Activated T-cell treated with anti-CD3 and anti-CD28 coated beads for 1 hour (primary cell): ENCODE data around the gene SAMD4A.
A peak's percentile ranks its signal among the peaks of the same experiment; 100 is the strongest.

Experiments used
- DNase-seq: peaks from one replicate; pipeline ENCODE4 v3.0.0-alpha.2; 2020; ENCODE audit warnings: low read depth

SAMD4A gene

DNA sequence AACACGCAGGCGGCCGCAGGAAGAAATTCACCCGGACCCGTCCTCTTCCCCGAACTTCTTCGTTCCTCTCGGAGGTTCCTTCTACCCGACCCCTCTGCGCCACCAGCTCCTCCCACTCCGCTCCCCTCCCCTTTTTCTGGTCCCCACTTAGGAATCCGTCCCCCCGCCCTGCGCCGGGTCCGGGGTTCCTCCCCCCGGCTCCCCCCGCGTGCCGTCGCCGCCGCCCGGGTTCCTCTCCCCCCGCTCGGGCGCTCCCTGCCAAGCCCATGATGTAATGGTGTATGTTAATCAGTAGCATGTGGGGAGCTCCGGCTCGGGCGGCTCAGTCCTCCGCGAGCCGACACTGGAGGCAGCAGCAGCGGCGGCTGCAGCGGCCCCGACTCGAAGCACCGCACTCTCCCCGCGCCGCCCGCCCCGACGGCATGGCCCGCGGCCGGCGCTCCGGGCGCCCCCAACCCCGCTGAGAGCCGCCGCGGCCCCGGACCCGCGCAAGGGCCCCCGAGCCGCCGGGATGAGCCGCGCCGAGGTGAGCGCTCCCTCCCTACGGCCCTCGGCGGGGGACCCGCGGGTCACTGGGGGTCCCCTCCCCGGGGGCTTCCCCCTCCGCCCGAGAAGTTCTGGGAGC lies 1.0 kb upstream of the SAMD4A start:
- peak; percentile 69 for DNase-seq

DNA sequence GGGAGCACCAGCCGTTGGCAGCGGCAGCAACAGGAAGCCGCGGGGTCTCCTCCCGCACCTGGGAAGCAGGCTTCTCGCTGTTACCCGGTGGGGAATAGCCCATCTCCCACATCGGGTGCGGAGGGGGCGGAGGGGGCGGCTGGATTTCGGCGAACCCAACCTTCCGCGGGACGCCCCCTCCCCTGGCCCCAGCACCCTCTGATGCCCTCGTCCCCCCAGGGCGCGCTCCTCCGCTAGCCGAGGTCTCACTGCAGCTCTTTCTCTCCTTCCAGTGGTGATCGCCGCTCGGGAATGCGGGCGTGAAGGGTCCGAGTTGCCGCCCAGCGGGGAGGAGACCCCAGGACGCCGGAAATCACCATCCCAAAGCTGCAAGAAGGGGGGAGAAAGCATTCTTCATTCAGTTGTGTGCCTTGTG lies 303 bp downstream of the SAMD4A start:
- DNase-seq, result no peak

DNA sequence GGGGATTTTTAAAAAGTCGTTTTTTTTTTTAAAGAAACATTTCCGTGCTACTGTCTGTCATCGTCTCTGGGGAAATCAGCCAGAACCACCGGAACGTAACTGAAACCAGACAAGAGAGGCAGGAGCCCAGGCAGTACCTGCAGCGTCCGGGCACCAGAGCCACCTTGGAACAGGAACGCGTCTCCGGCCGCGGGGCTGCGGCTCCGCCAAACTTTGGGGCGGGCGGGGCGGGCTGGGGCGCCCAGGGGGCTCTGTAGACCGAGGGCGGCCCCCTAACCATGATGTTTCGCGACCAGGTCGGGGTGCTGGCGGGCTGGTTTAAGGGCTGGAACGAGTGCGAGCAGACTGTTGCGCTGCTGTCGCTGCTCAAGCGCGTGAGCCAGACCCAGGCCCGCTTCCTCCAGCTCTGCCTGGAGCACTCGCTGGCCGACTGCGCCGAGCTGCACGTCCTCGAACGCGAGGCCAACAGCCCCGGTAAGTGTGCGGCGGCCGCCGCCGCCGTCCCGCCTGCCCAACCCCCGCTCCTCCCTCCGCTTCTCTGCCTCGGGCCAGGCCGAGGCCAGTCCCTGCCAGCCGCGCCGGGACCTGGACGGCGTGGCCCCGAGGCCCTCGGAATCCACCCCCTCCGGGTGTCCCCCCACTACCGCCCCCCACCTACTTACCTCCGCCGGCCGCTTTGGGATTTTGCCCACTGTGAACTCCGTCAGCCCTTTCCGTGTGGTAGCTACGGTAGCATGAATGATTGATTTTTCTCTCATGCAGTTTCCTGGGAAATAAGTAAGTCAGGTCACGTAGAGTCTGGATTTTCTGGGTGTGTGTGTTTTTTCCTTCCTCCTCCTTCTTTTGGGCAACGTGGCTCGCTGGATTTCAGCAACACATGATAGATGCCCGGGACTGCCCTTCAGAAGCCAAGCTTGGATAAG lies 972 bp downstream of the SAMD4A start:
- DNase-seq, result no peak

DNA sequence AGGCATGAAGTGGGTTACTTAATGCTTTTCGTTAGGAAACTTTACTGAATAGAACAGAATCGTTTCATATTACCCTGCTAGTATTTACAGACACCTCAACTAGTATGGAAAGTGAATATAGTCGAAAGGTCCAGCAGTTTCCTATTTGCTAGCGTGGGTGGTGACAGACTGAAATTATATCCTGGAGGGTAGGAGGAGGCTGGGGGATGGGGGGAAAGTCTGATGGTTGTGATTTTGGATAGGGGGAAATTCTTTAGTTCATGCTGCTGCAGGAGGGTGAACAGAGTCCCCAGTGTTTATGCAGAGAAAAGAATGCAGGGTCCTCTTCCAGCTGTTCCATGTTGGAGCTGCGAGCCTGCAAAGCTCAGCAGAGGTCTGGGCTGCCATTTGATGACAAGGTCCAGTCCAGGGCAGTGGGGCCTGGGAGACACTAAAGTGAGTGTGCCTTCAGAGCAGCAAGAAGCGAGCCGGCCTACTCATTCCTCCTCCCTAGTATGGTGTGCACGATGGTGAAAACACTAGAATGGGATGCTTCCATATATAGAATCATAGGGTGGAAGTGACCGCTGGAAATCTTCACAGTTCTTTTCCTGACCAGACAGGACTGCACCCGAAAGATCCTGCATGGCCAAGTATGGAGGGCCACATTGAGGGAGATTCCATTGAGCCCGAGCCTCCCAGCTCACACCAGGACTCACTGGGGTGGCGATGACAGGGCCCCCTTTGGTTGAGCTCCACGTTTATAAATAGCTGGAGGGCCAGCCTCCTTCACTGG lies 2.1 kb downstream of the SAMD4A start:
- no peak for DNase-seq

DNA sequence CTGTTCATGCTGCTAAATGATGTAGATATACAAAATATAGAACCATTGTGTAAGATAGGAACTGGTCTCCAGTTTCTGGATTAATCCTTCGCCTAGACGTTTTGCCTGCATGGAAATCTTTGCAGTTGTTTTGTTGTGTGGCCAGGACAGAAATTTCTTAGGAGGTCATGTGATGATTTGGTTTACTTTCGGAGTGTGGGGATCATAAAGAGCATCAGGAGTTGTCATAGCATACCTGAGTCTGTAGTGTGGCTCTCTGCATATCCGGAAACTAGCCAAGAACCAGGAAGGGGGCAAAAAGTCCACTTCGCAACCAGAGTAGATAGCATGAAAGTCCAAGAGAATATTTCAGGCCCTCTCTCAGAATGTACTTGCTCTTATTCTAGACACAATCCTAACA lies 3.1 kb downstream of the SAMD4A start:
- no peak for DNase-seq

DNA sequence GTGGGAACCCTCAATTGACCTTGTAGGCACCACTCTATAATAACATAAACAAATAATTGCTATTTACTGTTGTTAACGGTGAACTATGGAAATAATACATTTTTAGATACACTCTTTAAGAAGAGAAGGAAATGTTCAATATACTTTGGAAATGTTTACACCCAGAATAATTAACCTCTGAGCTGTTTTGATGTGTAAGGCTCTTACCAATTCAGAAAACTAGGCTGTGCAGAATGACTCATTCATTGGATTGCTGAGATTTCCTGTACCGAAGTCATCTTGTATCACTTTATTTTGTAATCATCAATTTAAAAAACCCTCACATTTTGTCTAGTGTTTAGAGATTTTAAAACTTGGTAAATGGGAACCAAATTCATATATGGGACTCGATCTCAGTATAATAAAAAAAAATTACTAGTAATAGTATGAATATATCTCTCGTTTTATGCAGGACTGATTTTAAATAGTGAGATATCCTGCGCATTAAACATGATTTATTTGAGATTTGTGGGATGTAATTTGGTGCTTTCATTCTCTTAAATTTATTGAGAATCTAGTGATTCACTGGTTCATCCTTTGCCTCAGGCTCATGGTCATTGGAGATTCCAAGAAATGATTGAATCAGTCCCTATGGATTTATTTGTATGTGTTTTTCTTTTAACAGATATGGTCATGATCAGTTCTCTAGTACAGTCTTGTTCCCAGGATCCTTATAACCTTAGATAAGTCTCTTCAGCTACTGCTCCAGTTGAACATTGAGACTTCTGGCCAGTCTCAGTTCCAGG lies 3.9 kb downstream of the SAMD4A start:
- DNase-seq, result no peak

DNA sequence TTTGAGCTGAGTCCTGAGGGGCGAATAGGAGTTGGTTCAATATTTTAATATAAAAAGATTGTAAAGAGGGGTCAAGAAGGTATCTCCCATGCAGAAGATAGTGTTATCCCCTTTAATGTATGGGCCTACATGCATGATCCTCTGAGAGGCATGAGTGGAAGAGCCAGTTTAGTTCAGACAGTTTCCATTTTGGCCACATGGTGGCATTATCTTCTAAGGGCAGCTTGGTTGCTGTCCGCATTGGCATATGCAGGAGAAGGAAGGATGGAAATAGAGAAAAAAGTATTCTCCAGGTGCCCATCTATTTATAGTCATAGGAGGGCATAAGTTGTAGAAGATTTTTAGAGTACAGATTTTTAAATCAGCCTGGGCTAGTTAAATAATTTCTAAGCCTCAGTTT lies 5.4 kb downstream of the SAMD4A start:
- DNase-seq, result no peak

DNA sequence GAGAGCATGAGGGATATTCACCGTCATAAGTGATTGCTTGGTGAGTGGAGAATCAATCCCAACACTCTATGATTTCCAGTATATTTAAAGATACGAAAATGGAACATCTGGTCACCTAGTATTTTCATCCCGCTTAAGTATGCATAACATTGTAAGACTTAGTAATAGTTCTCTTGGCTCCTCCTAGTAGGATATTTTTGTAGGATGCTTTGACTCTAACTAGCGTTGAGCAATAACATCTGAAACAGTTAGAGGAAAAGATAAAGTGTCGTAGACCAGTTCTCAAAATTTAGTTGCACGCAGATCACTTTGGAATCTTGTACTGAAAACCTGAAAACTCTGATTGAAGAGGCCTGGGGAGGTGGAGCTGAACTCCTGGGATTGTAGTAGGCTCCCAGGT lies 7.6 kb downstream of the SAMD4A start:
- no peak for DNase-seq

DNA sequence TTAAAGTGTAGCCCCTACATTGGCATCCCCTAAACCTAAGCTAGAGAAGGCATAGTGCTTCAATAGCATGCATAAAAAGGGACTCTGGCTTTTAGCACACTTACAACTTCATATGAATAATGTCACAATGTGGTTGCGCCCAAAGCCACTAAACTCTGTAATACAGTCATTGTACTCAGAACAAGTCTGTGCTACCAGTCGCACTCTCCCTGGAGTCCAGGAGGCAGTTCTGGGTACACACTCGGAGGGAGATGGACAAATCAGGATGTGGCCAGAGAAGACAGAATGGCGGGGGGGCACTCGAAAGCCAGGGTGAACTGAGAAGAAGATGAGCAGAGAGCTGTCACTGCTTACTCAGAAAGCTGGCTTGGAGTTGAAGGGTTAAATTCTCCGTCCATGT lies 10.6 kb downstream of the SAMD4A start:
- DNase-seq, result no peak

DNA sequence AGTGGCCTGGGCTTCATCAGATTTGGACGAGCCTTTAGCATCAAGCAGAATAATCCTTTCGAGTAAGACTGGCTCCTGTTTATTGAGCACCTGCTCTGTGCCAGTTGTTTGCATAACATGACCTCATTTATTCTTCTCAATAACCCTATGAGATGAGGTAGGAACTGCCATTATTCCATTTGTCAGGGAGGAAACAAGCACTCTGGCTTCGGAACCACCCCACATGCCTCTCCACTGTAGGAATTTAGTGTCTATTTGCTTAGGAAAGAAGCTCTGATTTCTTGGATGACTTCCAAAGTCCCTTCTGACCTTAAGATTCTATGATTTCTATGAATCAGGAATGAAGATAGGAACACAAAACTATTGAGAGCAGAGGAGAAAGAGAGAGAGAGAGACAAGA lies 11.0 kb downstream of the SAMD4A start:
- no peak for DNase-seq

DNA sequence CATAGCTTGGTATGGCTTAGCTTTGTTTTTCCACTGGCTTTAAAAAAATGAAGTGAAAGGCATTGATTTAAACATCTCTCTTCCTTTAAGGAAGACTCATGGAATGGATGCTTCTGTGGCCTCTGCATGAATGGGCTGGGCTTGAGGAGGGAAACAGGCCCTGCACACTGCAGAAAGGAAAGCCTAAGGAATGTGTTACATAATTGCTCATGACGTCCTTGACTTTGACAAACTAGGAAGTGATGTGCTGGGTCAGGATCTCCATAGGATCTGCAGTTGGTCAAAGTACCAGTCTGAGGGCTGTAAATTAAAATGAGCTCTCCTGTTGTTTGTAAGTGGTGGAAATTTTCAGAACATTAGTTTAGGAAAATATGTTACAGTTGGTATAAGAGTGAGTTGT lies 12.7 kb downstream of the SAMD4A start:
- DNase-seq, result no peak

DNA sequence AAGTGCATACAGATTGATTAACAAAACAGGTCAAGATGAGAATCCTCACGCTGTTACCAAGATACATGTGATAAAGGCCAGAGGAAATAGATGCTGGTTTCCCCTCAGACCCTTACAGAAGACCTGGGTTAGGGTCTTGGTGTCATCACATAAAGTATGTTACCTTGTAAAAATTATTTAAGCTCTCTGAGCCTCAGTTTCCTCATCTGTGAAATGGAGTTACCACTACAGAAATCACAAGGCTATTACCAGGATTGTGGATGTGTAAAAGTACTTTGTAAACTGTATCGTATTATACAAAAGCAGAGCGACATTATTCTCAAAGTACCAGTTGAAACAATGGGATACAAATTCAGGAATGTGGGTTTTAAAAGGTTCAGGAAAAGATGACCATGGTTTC lies 14.0 kb downstream of the SAMD4A start:
- DNase-seq, result no peak

DNA sequence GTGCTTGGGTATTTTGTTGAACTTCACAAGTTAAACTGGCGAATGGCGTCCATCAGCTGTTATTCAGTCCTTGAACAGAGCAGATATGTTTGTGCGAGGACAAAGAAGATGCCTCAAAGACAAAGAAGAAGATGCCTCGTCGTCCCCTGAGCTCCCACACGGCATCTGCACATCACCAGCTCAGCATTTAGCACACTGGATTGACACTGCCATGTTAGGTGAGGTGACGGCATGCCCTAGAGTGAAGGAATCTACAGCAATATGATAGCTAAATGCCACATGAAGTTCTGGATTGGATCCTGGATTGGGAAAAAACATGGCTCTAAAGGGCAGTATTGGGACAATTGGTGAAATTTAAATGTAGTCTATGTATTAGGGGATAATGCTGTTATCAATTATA lies 15.4 kb downstream of the SAMD4A start:
- no peak for DNase-seq

DNA sequence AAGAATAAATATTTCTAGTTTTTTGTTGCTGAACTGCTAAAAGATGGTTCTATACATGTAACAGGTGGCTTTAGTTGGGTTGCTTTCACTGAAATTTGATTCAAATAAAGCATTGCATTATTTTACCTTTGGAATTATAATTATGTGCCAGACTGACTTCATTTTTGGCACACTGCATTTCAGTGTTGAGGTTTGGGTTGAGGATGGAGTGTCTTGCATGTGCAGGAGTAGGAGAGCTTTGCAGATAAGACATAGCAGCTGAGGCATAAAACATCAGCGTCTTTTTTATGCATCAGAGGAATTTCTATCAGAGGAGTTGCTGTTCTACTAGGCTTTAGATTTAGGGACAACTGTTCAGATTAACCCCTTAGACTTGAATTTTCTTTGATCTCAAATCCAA lies 17.2 kb downstream of the SAMD4A start:
- DNase-seq, result no peak

DNA sequence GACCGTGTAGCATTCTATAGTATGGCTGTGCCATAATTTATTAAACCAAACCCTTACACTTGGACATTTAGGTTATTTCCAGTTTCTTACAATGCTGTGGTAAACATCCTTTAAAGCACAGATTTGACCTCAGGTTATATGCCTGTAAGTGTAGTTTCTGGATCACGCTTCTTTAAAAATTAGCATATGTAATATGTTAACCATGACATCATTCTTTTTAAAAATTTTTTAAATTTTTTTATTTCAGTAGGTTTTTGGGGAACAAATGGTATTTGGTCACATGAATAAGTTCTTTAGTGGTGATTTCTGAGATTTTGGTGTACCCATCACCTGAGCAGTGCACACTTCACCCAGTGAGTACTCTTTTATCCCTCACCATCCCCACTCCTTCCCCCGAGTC lies 18.3 kb downstream of the SAMD4A start:
- DNase-seq, result no peak

DNA sequence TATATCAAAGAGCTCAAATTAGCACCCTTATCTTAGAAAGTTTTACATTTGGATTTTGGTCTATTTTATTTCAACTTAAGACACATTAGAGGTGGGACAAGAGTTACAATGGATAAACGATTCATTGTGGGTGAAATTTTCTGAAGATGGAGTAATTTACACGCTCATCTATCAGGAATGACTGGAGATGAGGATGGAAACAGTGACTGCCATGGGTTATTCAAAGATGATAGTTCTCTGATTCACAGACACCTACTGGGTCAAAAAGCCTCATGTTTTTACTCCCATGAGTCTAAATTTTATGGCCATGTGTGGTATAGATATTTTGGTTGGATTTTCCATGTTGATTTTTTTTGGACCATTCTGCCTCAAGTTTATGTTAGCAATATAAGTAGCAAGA lies 22.1 kb downstream of the SAMD4A start:
- DNase-seq, result no peak

DNA sequence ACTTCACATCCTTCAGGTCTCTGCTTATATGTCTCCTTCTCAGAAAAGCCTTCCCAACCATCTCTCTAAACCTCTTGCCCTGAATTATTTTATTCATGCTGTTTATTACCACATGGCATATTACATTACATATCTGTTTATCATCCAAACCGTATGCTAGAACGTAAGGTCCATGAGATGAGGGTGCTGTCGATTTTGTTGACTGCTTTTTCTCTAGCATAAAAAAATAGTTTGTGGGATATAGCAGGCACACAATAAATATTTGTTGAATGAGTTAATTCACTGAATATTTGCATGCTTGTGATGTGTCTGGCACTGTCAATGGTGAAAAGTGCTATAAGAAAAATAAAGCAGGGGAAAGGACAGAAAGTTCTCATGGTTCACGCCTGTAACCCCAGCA lies 22.9 kb downstream of the SAMD4A start:
- no peak for DNase-seq

DNA sequence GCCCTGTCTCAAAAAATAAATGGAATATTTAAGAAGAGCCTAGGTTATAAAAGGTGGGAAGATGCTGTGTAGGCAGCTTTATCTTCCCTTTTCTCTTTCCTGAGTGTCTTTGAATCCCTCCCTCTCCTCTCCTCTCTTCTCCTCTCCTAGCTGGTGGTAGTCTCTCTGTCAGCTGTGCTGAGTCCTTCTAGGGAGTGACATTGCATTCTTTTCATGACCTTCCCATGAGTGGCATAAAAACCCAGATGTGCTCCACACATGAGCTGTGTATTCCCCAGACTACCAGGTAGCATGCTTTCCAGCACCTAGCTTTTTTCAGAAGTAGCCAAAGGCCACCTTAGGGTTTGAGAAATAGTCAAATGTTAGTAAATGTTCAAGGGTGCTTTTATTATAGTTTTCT lies 23.6 kb downstream of the SAMD4A start:
- DNase-seq, result no peak

DNA sequence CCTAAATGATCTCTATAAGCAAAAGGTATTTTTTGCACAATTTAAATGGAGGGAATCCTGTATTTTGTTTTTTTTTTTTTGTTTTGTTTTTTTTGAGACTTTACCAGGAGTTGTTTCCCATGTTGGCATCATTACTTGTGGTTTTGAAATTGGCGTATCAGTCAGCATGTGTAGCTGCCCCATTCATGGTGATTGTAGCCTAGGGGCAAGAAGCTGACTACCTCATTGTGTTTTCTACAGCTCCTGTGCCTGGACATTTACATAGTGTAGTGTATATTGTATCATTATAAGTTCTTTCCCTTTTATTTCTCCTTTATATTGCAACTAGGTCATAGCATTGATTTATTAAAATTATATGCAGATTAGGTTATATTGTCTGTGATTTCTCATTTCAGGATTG lies 24.5 kb downstream of the SAMD4A start:
- DNase-seq, result no peak

DNA sequence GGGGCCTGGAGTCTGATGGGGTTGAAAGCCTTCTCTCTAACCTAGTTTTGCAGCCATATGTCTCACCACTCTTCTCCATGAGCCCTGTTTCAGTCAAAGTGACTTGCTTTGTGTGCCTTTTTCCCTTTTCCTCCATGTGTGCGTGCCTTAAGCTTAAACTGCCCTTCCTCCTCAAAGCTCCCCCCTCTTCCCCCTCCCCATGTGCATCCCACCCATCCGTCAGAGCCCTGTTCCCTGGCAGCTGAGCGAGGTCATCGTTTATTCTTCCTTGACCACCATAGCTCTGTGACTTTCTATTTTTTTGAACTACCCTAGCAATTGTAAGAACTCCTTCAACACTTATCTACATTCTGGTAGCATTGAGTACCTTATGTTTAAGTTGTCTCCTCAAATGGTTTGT lies 24.9 kb downstream of the SAMD4A start:
- DNase-seq, result no peak

DNA sequence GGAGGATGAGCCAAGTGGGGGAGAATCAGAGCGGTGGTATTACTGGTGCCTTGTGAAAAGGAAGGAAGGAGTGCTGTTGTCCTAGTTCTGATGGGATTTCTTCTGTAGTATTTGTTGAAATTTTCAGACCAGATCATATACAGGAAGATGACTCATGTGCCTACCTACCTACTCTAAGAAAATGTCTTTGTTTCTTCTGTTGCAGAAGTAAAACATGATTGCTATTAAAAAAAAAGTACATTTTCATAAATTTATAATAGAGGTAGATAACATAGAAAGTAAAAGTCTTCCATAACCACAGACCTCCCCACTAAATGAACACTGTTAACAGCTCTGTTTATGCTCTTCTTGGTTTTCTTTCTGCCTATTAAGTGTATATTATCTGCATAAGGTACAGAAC lies 26.9 kb downstream of the SAMD4A start:
- DNase-seq, result no peak

DNA sequence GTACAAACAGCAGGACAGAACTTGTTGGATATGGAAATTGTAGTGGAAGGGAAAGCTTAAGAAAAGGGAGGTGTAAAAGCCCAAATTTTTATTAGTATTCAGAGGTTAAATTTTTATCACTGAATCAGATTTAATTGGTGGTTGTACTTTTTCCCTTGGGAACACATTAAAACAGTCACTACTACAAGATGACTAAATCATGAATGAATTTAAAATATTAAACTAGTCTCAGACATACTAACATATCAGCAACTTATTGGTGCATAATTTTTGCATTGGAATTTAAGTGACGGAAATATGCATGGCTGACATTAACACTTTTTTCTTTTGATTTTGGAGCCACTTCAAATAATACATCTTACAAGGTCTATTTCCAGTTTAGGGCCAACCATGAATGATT lies 27.6 kb downstream of the SAMD4A start:
- DNase-seq, result no peak
